ENCODE data around the gene IL17RA.
"Not testable (repeated sequence)": the region's sequence is repeated elsewhere in the genome, so short reads cannot be mapped to it uniquely, and the experiment has no call there.

Gene IL17RA, protein sequence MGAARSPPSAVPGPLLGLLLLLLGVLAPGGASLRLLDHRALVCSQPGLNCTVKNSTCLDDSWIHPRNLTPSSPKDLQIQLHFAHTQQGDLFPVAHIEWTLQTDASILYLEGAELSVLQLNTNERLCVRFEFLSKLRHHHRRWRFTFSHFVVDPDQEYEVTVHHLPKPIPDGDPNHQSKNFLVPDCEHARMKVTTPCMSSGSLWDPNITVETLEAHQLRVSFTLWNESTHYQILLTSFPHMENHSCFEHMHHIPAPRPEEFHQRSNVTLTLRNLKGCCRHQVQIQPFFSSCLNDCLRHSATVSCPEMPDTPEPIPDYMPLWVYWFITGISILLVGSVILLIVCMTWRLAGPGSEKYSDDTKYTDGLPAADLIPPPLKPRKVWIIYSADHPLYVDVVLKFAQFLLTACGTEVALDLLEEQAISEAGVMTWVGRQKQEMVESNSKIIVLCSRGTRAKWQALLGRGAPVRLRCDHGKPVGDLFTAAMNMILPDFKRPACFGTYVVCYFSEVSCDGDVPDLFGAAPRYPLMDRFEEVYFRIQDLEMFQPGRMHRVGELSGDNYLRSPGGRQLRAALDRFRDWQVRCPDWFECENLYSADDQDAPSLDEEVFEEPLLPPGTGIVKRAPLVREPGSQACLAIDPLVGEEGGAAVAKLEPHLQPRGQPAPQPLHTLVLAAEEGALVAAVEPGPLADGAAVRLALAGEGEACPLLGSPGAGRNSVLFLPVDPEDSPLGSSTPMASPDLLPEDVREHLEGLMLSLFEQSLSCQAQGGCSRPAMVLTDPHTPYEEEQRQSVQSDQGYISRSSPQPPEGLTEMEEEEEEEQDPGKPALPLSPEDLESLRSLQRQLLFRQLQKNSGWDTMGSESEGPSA

DNA sequence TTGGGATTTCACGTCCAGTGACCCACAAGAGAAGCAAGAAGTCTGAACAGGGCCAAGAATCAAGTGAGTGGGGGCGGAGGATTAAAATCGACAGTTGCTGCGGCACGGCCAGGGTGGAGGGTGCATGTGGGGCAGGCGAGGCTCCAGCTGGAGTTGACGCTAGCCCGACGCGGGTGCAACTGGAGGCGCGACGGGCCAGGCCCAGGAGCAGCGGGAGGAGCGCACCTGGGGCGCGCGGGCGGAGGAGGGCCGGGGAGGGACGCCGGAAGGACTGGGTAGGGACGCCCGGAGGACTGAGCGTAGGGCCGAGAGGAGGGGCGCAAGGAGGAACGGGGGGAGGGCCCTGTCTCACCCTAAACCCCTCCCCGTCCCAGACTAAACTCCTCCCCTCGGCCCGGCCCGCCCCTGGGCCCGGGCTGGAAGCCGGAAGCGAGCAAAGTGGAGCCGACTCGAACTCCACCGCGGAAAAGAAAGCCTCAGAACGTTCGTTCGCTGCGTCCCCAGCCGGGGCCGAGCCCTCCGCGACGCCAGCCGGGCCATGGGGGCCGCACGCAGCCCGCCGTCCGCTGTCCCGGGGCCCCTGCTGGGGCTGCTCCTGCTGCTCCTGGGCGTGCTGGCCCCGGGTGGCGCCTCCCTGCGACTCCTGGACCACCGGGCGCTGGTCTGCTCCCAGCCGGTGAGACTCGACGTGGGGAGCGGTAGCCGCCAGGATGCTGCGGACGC is at the start of gene IL17RA:
IL17RA (plus strand) TSS at position 447 of the 723 bp plus-strand sequence; CDS start at position 539, 92 bp downstream.
- peak; percentile 97 for DNase-seq

DNA sequence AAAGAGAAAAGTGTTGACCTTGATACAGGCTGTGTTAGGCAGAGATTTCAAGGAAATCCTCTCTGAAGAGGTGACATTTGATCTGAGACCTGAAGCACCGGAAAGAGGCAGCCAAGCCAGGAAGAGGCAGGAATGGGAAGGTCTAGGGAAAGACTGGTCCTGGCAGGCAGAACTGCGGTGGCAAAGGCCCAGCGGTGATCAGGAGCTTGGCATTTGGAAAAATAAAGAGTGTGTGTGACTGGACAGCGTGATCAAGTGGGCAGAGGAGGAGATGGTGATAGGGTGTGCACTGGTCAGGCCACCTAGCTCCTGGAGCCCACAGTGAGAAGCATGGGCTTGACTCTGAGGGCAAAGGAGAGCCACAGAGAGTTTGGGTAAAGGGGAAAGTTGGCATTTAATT is 49.6 kb upstream of the IL17RA start:
- DNase-seq, result no peak

DNA sequence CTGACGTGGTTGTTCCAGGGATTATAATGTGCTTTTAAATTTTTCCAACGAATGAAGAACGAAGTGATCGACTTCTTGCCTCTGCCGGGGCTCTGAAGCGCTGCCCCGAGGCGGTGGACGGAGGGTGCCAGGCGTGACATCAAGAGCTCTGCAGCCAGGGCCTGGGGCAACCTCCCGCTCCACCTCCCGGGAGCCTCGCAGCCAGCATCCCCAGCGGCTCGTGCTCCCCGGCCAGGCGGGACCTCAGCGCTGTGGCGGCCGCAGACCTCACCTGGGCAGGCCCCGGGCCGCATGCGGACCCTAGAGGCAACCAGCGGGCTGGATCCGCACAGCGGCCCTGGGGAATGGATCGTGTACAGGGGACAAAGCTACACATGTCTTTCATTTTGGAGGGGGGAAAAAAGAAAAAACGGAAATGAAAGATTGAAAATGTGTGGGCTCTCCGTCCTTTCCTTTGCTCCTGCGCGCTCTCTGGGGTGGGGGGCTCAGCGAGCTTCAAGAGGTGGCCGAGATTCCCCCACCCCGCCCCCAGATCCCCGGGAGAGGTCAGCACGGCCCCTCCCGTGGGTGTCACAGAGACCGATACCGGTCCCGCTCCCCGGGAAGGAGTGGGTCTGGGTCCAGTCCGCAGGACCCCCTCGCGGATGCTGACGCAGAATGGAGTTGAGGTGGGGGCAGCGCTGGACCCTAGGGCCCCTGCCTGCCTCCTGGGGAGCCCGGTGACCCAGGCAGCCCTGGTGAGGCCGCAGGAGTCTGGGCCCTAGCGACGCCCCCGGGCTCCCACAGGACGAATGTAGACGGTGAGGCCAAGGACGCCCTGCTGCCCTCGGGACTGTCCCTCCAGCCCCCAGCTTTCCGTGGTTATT is 48.6 kb upstream of the IL17RA start:
- DNase-seq, result not testable (repeated sequence)

DNA sequence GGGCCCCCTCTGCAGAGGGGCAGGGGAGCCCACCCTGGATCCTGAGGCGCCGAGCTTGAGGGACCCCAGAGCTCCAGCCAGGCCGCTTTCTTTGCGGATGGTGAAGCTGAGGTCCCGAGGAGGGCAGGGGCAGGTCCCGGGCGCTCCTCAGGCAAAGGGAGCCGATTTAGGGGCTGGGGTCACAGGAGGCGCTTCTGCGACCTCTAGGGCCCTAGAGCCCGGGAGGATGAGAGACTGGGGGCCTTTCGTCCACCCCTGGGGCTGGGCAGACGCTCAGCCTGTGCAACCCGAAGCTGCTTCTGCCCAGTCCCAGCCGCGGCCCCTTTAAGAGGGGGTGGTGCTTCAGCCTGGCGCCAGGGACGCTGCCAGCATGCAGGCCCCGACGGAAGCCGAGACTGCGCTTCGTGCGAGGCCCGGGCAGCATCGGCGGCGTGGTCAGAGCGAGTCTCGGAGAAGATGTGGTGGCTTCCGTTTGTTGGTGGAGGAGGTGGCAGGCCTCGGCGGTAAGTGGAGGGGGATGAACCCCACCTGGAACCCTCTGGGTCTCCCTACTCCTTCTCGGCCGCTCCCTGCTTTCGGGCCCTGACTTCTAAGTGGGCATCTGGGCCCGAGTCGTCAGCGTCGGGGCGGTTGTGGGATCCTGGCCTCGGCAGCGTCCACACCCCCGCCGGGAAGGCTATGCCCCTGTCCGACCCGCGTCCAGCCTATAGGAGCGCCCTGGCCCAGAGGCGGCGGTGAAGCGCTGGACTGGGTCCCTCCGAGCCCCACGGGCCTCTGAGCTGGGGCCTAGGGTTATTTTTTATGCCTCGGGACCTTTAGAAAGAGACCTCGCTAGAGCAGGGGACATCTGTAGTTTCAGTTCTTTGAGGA is 47.7 kb upstream of the IL17RA start:
- not testable (repeated sequence) for DNase-seq

DNA sequence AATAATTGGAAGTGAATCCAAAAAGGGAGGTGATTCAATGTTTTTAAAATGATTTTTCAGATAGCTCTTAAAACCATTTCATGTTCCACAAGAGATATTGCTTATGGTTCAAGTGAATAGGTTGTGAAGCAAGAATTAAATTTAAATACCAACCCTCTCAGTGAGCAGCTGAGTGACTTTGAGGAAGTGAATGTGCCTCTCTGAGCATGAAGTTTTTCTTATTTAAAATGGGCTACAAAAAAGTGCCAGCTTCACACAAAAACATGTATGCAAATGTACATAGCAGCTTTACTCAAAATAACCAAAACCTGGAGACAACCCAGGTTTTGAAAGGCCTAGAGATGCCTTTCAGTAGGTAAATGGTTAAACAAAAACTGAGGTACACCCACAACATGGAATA is 41.3 kb upstream of the IL17RA start:
- DNase-seq, result no peak

DNA sequence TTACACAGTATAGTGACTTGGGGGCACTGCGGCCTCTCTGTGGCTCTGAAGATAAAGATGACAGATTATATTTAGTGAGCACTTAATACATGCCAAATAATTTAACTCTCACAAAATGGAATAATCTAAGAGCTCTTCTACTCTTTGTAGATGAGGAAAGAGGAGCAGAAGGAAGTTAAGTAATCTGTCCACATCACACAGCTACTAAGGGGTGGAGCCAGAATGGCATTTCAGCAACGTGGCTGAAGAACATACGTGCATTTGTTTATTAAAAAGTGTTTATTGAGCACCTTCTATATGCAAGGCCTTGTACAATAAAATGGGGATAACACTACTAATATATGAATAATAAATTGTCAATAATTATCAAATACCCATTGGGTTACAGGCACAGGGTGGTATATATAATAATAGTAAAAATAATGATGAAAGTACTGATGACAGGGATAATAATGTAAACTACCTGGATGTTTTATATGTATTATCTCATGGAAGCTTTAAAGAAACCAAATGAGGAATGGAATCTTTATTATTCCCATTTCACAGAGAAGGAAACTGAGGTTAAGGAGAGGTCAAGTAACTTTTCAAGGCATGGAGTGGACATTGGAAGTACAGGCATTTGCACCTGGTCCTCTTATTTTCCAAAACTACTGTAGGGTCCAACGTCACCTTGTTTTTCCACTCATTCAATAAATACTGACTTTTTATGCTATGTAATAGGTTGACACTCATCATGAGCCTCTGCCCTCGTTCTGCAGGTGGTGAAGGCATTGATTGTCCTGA is 38.0 kb upstream of the IL17RA start:
- no peak for DNase-seq

DNA sequence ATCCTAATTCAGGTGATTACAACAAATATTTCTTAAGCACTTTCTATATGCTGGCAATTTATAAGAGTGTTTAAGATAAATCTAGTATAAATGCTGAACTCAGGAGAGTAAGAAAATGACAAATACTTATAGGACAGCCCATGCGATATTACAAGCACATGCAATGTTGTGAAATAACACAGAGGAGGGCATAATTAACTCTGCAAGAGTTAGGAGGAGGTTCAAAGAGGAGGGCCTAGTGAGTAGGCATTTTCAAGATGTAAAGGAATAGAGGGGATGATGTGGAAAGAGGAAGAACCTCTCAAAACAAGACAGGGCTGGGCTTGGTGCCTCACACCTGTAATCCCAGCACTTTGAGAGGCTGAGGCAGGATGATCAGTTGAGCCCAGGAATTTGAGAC is 37.1 kb upstream of the IL17RA start:
- no peak for DNase-seq

DNA sequence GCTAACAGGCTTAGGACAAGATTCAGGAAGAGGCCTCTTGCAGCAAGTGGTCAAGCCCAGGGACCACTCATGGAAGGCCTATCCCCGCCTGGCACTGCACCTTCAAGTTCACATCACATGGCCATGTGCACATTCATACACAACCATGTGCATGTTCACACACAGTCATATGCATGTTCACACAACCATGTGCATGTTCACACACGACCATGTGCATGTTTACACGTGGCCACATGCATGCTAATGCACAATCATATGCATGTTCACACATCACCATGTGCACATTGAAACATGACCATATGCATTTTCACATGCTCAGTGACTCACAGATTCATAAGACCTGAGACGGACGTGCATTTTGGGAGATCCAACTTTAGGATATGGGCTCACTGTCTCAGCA is 28.7 kb upstream of the IL17RA start:
- no peak for DNase-seq

DNA sequence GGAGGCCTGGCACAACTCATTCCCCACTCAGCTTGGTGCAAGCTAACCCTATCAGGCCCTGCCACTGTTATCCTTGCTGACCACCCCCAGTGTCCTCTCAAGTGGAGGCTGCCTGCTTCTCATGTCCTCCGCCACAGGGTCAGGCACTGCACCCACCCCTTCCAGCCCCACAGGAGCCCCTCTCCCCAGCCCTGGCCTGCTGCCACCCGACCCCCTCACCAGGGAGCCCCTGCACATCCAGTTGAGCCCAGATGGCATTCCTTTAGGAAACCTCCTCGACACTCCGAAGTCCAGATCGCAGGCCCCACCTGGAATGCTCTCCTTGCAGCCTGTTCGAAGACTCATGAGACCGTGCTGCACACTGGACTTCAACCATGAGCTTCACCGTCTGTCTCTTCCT is 28.0 kb upstream of the IL17RA start:
- no peak for DNase-seq

DNA sequence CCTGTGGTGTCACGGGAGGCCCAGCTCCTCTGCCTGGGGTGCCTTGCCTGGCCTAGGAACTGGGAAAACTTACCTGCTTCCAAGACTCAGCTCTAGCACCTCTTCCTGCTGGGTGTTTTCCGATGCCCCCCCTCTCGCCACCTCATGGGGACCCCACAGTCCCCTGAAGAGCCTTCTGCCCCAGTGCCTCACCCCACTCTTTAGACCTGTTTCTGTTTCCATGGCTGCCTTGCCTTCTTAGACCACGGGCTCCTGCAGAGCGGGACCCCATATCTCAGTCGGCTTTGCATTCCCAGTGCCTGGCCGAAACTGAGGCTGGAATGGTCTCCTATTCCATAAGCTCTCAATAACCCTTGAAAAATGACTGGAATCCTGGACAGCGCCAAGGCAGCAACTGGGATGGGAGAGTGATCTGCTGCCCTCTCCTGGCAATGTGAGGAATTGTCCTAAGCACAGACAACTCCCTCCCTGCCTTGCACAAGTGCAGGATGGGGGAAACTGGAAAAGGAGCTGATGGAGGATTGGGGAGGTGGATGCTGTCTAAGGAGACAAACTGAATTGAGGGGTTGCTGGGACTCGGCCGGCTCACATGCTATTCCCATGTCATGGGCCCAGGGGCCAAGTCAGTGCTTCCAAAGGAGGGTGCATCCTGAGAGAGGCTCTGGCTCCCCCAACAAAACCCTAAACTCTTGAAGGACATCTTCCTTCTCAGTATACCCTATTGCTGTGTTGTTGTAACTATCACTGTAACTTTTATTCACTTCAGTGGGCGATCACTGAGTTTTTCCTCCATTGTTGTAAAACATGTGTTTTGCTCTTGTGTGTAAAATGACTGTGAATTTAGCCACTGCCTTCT is 26.6 kb upstream of the IL17RA start:
- peak; percentile 54 for DNase-seq

DNA sequence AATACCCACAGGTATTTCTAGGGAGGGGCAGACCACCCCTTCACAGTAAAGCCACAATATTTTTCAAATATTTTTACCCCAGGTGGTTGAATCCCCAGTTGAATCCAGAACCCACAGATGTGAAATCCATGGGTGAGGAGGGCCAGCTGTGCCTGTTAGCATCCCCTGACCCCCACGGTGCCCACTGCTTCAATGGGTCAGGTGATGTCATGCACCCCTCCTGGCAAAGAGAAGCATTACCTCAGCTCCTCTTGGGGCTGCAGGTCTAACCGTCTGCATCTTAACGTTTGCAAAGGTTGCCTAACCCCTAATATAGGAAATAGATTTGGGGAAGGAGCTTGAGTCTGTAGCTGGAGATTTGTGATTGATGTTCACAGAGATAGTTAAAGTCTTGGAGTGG is 24.7 kb upstream of the IL17RA start:
- DNase-seq, result no peak

DNA sequence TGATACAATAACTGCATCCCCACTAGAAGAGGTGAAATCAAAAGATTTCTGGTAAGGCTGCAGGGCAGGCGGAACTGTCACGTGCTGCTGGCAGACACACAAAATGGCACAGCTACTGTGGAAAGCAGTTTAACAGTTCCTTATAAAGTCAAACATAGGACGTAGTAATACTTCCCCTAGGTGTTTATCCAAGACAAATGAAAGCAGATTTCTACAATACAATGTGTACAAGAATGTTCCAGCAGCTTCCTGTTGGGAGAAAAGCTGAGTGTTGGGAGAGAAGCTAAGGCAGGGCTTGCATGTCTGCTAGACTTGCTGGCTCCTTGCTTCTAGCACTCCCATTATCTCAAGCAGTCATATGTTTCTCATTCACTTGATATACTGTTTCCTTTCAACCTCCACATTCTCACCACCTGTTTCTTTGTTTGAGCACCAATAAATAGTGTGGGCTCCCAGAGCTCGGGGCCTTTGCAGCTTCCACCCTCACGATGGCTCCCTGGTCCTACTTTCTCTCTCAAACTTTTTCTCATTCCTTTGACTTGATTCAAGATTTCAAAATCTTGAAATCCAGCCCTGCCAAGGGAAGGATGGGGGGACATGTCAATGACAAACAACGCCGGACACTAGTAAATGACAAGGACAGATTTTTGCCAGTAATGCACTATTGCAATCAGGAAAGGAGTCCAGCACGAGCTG is 21.2 kb upstream of the IL17RA start:
- DNase-seq, result no peak

DNA sequence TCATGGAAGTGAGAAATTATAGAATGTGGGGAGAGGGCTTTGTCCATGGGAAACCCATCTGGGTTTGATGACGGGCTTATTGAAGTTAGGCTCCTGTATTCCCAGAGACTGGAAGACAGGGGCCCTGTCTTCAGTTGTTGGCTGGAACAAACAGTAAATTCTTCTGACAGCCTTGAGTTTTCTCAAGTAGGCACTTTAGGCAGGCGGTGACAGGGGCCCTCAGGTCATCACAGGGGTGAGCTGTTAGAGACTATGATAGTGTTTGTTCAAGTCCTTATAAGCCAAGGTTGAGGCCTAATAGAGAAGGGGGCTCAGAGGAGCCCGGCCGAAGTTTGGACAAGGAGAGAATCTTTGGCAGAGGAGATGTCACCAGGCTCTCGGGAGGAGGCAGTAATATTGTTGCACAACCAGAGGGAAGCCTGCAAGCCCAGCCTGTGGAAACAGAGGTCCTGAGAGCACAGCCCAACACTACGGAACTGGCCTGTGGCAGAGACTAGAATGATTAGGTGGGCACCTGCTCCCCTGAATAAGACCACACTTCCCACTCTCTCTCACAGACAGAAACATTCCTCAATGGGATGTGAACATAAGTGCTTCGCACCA is 20.2 kb upstream of the IL17RA start:
- DNase-seq, result no peak

DNA sequence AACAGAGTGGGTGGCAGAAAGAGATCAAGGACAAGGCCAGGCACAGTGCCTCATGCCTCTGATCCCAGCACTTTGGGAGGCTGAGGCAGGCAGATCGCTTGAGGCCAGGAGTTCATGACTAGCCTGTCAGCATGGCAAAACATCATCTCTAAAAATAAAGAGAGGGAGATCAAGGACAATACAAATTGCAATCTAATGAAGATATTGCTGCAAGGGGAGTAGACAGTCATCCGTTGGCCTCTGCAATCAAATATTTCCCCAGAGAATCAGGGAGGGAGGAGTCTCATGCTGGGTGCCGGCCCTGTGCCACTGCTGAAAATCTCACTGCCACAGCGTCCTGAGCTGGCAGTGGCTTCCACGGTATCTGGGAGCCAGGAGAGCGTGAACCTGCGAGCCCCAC is 19.4 kb upstream of the IL17RA start:
- no peak for DNase-seq

DNA sequence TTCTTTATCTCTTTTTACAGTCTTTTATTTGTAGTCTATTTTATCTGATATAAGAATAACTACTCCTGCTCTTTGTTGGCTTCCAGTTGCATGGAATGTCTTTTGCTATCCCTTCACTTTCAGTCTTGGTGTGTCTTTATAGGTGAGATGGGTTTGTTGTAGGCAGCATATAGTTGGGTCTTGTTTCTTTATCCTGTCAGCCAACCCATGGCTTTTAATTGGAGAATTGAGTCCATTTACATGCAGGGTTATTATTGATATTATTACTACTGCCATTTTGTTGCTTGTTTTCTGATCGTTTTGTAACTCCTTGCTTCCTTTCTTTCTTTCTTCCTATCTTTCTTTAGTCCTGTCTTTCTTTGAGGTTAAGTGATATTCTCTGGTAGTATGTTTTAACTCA is 11.9 kb upstream of the IL17RA start:
- no peak for DNase-seq

DNA sequence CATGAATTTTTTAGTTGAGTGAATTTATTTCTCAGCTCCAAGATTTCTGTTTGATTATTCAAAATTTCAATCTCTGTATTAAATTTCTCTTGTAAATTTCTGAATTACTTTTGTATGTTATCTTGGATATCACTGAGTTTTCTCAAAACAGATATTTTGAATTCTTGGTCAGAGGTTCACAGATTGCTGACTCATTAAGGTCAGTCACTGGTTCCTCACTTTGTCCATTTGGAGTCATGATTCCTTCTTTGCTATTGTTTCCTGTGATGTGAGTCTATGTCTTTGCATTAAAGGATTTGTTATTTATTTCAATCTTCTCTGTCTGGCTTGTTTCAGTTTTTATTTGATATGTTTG is 10.2 kb upstream of the IL17RA start:
- no peak for DNase-seq

DNA sequence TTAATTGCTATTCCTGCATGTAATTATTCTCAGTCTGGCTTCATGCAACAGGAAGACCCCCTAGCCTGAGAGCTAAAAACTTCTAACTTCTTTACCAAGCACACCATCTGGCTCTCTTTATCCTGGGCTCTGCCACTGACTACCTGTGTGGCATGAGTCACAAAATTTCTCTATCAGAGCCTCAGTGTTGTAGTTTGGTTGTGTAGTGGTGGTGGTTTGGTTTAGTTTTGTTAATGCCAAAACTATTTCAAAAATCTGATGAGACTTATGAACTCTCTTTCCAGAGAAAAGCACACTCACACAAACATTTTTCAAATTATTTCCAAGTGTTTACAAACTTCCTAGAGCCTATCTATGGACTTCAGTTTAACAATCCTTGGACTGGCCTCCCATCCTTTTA is 7.5 kb upstream of the IL17RA start:
- no peak for DNase-seq

DNA sequence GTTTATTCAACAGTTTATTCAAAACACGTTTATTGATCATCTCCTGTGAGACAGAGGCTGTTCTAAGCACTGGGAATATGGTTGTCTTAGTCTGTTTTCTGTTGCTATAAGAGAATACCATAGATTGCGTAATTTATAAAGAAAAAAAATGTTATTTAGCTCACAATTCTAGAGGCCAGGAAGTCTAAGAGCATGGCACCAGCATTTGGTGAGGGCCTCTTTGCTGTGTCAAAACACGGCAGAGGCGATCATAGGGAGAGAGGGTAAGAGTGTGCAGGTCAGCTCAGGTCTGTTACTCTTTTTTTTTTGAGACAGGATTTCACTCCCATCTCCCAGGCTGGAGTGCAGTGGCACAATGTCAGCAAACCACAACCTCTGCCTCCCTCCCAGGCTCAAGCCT is 5.2 kb upstream of the IL17RA start:
- DNase-seq, result no peak

DNA sequence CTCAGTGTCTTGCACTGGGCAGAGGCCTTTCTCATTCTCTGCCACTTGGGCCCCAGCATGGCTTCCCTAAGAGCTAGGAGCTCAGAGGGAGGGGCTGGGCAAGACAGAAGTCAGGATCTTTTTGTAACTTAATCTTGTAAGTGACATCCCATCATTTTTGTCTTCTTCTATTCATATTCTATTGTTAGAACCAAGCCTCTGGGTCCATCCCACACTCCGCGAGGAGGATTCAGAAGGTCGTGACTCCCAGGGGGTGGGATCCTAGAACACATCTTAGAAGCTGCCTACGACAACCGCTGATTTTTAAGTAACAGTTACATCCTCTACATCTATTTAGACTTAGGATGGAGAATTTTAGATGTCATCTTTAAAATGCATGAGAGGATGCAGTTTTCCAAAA is 1.5 kb upstream of the IL17RA start:
- DNase-seq, result no peak

All from activated CD4-positive, CD25-positive, alpha-beta regulatory T cell treated with anti-CD3 and anti-CD28 coated beads, Interleukin-2, amount 50 U/mL, for 72 hours (primary cell).